ENCODE data around the gene TBL3.

TBL3 gene

GRCh38 chr16:1964506-1965395 is 7.1 kb upstream of the TBL3 start, which contains the start of gene RPS2:
TSS of gene RPS2 (minus strand) at chr16:1964826. CDS start at chr16:1964625, 201 bp downstream.
- DNase-seq (ENCODE audit: low read depth), result peak; percentile 96

DNA sequence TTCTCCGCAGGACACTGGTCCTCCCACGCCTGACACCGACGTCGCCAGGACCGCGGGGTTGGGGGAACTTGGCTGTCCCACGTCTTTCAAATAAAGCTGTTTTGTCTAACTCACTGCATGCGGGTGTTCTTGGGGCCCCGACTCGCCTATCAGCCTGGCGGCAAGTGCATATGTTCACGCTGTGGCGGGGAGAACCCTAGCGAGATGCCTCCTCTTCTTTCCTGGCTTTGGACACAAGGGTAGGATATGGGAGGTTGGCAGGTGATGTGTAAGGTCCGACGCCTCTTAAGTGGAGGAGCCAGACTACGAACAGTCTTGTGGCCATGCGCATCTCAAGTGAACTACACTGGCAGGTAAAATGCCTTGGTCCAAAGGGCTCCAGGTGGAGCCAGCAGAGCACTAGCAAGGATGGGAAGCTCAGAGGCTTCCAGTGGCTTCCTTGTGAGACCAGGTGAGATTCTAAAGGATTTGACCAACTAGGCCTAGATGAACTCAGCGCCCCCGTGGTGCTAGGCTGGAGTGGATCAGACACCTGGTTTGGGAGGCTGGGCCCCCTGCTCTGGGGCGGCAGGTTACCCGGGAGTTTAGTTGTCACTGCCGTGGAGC is 6.4 kb upstream of the TBL3 start:
- DNase-seq (ENCODE audit: low read depth), result no peak

GRCh38 chr16:1966460-1966859 is 5.4 kb upstream of the TBL3 start, which contains the start of gene RNF151:
TSS of gene RNF151 (plus strand) at chr16:1966856. CDS start at chr16:1966882, 26 bp downstream.
- no peak for DNase-seq (ENCODE audit: low read depth)

DNA sequence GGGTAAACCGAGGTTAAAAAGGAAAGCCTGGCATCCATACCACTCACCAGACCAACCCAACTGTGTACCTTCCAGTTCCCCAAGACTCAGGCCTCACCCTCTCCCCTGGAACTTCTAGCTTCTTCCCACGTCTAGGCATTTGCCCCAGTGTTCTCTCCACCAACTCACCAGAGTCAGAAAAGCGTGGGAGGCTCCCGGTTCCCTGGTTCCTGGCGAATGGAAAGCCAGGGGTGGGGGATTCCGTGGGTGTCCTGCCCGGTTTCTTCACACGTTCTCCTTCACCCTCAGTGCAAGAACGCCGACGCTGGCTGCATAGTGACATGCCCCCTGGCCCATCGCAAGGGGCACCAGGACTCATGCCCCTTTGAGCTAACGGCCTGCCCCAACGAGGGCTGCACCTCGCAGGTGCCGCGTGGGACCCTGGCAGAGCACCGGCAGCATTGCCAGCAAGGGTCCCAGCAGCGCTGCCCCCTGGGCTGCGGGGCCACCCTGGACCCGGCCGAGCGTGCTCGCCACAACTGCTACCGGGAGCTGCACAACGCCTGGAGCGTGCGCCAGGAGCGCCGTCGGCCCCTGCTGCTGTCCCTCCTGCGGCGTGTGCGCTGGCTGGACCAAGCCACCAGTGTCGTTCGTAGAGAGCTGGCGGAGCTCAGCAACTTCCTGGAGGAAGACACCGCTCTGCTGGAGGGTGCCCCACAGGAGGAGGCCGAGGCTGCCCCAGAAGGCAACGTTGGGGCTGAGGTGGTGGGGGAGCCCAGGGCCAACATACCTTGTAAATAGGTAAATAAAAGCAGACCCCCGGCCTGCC is 3.5 kb upstream of the TBL3 start:
- DNase-seq (ENCODE audit: low read depth), result no peak

GRCh38 chr16:1972490-1972877 is 631 bp downstream of the TBL3 start:
- no peak for DNase-seq (ENCODE audit: low read depth)

DNA sequence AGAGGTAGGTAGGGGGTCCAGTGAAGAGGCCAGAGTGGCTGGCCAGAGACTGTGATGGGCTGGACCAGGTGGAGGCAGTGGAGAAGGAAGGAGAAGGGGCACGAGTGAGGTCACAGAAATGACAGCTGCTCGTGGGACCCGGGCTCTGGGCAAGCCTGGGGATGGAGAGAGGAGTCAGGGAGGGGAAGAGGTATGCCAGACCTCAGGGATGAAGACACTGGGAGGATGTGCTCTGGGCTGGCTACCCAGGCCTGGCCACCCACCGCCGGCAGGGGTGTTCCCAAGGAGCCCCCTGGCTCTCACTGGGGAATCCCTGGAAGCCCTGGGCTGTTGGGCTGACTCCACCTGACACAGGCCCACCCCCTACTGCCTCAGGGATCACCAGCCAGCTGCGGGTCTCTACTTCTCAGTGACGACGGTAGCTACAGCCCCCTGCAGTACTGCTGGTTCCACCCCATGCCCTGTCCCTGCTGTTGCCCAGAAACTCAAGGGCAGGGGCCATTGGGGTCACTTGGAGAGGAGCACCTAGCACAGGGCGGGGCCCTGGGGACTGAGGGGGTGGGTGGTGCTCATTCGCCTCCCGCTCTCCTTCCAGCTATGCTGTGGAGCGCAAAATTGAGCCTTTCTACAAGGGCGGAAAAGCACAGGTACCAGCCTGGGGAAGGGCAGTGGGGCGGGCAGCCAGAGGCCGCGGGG is 1.8 kb downstream of the TBL3 start:
- DNase-seq (ENCODE audit: low read depth), result no peak

DNA sequence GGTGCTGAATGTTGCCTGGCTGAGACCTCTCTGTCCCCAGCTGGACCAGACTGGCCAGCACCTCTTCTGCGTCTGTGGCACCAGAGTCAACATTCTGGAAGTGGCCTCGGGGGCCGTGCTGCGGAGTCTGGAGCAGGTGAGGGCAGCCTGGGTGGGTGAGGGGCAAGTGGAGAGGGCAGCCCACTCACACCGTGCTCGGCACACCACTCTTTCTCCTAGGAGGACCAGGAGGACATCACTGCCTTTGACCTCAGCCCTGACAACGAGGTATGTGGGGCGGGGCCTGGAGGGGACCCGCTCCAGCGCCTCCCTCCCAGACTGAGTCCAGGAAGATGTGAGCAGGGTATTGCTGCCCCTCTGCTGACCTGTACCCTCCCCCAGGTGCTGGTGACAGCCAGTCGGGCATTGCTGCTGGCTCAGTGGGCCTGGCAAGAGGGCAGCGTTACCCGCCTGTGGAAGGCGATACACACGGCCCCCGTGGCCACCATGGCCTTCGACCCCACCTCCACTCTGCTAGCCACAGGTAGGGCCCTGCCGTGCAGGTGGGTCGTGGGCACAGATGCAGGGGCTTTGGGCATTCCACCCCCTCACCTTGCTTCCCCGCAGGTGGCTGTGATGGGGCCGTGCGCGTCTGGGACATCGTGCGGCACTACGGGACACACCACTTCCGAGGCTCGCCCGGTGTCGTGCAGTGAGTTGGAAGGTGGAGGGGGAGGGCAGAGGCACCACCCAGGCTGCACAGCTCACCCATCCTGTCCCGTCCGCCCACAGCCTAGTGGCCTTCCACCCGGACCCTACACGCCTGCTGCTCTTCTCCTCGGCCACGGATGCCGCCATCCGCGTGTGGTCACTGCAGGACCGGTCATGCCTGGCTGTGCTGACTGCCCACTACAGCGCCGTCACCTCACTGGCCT is 2.6 kb downstream of the TBL3 start:
- no peak for DNase-seq (ENCODE audit: low read depth)

DNA sequence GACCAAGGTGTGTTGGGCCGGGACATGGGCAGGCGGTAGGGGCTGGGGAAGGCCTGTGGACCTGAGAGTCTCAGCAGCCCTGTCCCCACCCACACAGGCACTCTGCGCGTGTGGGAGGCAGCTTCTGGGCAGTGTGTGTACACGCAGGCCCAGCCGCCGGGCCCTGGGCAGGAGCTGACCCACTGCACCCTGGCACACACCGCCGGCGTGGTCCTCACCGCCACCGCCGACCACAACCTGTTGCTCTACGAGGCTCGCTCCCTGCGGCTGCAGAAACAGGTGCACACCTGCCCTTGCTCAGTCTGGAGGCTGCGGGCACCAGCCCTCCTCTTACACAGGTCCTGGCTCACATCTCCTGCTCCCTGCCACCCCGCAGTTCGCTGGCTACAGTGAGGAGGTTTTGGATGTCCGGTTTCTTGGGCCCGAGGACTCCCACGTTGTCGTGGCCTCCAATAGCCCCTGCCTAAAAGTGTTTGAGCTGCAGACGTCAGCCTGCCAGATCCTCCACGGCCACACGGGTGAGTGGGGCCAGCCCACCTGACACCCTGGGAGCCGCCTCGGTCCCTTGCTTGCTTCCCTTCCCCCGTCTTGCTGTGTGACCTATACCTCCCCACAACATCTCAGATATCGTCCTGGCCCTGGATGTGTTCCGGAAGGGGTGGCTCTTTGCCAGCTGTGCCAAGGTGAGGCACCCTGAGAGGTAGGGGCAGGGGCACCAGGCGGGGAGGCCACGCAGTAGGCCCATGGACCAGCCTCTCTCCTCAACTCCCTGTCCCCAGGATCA is 3.8 kb downstream of the TBL3 start:
- DNase-seq (ENCODE audit: low read depth), result no peak

DNA sequence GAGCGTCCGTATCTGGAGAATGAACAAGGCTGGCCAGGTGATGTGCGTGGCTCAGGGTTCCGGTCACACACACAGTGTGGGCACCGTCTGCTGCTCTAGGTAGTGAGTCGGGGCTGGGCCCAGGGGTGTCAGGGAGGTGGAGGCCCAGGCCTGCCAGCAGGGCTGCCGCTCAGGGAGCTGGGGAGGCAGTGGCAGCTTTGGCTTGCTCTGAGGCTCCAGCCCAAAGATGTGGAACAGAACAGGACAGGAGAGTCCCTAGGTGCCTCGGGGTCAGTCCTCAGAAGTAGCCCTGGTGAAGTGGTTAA is 4.3 kb downstream of the TBL3 start:
- no peak for DNase-seq (ENCODE audit: low read depth)

DNA sequence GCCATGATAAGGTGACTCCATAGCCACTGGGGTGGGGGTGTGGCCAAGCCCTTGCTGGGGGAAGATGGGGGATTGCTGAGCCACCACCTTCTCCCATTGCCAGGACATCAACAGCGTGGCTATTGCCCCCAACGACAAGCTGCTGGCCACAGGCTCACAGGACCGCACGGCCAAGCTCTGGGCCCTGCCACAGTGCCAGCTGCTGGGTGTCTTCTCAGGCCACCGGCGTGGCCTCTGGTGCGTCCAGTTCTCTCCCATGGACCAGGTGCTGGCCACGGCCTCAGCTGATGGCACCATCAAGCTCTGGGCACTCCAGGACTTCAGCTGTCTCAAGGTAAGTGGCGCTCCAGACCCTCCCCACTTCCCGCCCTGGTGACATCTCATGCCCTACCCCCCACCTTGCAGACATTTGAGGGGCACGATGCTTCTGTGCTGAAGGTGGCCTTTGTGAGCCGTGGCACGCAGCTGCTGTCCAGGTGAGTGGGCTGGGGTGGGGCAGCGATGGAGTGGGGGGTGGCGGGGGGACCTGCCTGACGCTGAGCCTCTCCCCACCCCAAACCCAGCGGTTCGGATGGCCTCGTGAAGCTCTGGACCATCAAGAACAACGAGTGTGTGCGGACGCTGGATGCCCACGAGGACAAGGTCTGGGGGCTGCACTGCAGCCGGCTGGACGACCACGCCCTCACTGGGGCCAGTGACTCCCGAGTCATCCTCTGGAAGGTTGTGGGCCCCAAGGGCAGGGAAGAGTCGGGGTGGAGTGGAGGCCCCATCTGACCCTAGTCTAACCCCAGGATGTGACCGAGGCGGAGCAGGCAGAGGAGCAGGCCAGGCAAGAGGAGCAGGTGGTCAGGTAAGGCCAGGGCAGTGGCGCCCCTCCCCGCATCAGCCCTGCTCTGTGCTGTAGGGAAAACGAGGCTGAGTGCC is 5.4 kb downstream of the TBL3 start:
- DNase-seq (ENCODE audit: low read depth), result no peak

- no peak for DNase-seq (ENCODE audit: low read depth)
These were observed 6.0 kb downstream of the TBL3 start for GRCh38 chr16:1977875-1978268.

DNA sequence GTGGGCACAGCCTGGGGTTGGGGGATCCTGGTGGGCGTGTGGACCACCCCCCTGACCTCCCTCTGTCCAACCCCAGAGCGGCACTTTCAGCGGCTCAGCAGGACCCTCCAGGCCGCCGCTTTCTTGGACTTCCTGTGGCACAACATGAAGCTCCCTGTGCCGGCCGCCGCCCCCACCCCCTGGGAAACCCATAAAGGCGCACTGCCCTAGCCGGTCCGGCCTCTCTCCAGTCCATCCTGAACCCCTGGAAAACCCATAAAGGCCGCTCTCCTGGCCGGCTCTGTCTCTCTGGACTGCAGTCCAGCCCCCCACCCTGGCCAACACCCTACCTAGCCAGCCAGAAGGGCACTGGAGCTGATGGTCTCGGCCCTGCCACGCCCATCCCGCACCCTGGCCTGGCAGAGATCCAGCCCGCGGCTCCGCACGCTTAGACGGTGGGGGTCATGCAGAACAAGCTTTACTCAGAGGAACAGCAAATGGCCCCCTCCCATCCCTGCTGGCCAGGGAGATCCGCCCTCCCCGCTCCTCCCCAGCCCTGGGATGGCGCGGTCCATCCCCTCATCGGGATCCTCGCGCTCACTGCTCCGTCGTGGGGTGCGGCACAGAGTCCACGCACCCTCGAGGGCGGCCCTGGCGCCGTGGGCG is 6.7 kb downstream of the TBL3 start:
- DNase-seq (ENCODE audit: low read depth), result no peak

DNA sequence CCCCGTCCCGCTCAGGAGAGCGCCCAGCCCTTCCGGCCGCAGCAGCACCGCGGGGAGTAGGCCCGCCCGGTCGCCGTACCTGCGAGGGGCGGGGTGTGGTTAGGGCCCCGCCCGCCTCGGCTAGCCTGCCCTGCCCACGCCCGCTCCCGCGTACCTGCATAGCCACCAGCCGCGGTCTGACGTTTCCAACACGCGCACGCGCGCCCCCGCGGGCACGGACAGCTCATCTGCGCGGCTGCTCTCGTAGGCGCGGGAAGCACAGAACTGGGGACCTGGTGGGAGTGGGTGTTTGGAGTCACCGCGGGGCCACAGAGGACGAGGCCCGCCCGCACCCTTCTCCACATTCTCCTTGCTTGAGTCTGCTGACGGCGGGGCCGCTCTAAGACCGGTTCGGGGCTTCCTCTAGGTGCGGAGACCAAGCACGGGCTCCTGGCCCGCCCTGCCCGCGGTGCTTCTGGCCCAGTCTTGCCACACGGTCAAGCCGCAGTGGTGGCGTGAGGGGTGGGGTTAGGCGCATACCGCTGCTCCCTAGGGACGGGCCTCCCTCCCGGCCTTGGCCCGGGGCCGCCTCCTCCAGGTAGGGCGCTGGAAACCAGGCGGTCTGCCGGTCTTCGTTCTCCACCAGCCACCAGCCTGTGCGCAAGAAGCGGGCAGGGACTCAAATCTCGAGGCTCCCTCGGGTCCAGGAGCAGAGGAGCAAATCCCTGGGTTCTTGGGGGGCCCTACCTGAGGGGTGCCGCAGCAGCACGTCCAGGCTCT is 7.6 kb downstream of the TBL3 start:
- DNase-seq (ENCODE audit: low read depth), result no peak

GRCh38 chr16:1980030-1980769 is 8.3 kb downstream of the TBL3 start:
- DNase-seq (ENCODE audit: low read depth), result no peak

GRCh38 chr16:1980770-1981087 is 8.9 kb downstream of the TBL3 start:
- no peak for DNase-seq (ENCODE audit: low read depth)

DNA sequence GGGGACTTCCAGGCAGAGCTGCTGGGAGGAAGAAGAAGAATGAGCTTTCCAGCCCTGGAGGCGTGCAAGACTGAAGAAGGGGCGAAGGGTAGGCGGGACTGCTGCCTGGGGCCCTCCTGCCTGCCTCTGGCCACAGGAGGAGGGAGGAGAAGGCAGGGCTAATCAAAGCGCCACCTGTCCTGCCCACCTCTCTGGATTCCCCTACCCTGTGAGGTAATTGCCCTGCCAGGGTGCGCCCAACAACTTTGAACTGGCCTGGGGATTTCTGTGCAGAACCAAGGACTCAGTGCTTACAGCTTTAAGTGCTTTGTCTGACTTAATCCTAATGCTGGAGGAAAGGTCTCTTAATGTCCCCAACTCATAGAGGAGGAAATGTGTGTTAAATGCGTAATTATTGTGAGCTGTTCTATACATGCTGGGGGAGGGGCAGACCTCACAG is 9.6 kb downstream of the TBL3 start, which contains the start of gene NOXO1:
TSS of gene NOXO1 (minus strand) at position 72 of the 439 bp plus-strand sequence. CDS start 290 bp downstream, outside the sequence.
- no peak for DNase-seq (ENCODE audit: low read depth)

DNA sequence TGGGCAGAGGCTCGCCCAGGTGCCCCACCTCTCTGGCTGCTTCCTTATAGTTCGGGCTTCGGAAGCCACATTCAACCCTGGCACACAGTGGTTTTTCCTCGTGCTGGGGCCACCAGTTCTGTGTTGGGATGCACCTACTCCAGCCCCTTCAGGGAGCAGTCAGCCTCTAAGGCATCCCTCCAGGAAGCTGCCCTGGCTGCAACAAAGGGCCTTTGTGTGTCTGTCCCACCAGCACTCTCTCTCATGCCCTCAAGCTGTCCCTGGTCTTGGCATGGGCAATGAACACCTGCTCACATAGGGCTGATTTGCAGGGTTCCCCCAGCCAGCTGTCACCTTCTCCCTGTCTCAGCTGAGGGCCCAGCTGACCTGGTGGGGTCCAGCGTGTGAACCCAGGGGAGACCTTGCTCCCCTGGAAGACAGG is 10.2 kb downstream of the TBL3 start:
- no peak for DNase-seq (ENCODE audit: low read depth)
